Prostate gland (tissue), 2 donors: ENCODE data around the gene TFPI. TPM values are rescaled to one million over a fixed set of nuclear protein-coding genes. Genes with fewer than 3 reads are reported as not detected.

Source experiments
- DNase-seq: peaks from one replicate; pipeline ENCODE4 v3.0.0-alpha.2; 2019; ENCODE audit warnings: low spot score
- H3K27ac ChIP-seq, 2 donors: fragments of 200-600 bp; sonication (generic); 2 replicates each; pipeline ENCODE4 v1.5.1; 2017 to 2019
- H3K27me3 ChIP-seq: fragments of 200-600 bp; sonication (generic); replicated peaks from 2 replicates; pipeline ENCODE4 v1.5.1; 2019; ENCODE audit not compliant: insufficient read depth
- H3K36me3 ChIP-seq, 2 donors: fragments of 200-600 bp; sonication (generic); 1 replicate in 1 of 2; 2 replicates in 1 of 2; pipeline versions ENCODE4 v1.5.1 to v1.8.1; 2017 to 2019
- H3K4me1 ChIP-seq: fragments of 200-600 bp; sonication (generic); replicated peaks from 2 replicates; pipeline ENCODE4 v1.5.1; 2019
- H3K4me3 ChIP-seq, 2 donors: fragments of 200-600 bp; sonication (generic); 2 replicates each; pipeline ENCODE4 v1.5.1; 2017 to 2019
- H3K9me3 ChIP-seq: fragments of 200-600 bp; sonication (generic); 2 replicates; pipeline ENCODE4 v1.5.1; 2017
- CTCF ChIP-seq, 4 experiments: fragments of 200-600 bp in 2 of 4; fragments of 450-650 bp in 2 of 4; sonication (generic) in 2 of 4; IDR thresholded peaks; 1 replicate in 3 of 4; 2 replicates in 1 of 4; pipeline ENCODE4 v1.5.1; 2016 to 2019; ENCODE audit warnings: antibody characterized with exemption in 4 of 4, mild to moderate bottlenecking in 2 of 4, moderate library complexity in 2 of 4
- POLR2A ChIP-seq: fragments of 450-650 bp; IDR thresholded peaks from one replicate; pipeline ENCODE4 v1.6.1; 2016; ENCODE audit warnings: antibody characterized with exemption, mild to moderate bottlenecking
- POLR2AphosphoS5 ChIP-seq: sonication (generic); formaldehyde crosslinking; IDR thresholded peaks from one replicate; pipeline ENCODE4 v1.6.1; 2017; ENCODE audit warnings: antibody characterized with exemption
- WGBS: methylation state at CpG from one replicate; pipeline ENCODE4 v1.1.5; 2018; 5-methylcytosine and 5-hydroxymethylcytosine counted together
- intact Hi-C: fragments of 100-400 bp; cut with DNase I; formaldehyde crosslinking; loops from one replicate; pipeline ENCODE4 v1.14.2; 2022
- total RNA-seq, 2 donors: library from RNA; depleted of rRNA; stranded (reverse); fragments of >200 nt; gene quantifications; one replicate each; pipeline ENCODE4 v1.1.0, GENCODE V29; 2016

The TFPI gene
- total RNA-seq, 2 donors from 2014 or later, result 7.0 to 19.5 TPM

- DNase-seq, result no peak
- TF ChIP-seq POLR2A (no peak), POLR2AphosphoS5 (no peak), CTCF (IDR thresholded peaks at IDR 0.05) (no peak)
- 32% methylated on average over 2 of the region's 2 CpGs for WGBS
- Histone ChIP-seq H3K27ac (no peak overlapping the region), H3K36me3 (no peaks in the 10 kb centered on the region), H3K4me1 (no peaks in the 10 kb centered on the region), H3K9me3 (no peaks in the 10 kb centered on the region), H3K4me3 (no peak overlapping the region), H3K27me3 (no peaks in the 10 kb centered on the region)
- intact Hi-C loops, result no loop called here
These were observed 70.7 kb downstream of the TFPI start for GRCh38 chr2:187483537-187483936.

DNA sequence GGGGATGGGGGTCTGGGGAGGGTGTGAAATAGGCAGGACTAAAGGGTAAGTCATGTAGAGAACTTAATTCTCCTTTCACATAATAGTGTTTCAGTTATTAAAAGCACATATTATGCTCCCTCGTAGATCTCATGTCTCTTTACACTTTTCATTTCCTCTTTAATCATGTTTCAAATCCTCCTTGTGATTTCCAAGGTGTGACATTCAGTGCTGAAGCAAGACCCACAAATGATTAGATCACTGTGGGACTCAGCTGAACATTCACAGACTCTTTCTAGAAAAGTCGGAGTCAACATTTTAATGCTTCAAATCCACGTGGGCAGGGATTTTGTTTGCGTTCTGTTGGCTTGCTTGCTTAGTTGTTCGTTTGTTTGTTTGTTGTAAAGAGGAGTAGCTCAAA lies 71.4 kb downstream of the TFPI start:
- Histone ChIP-seq H3K27me3 (no peaks in the 10 kb centered on the region), H3K4me3 (no peak overlapping the region), H3K27ac (no peak overlapping the region), H3K36me3 (no peaks in the 10 kb centered on the region), H3K9me3 (no peaks in the 10 kb centered on the region), H3K4me1 (no peaks in the 10 kb centered on the region)
- 60% methylated on average over 5 of the region's 5 CpGs for WGBS
- intact Hi-C loops, result no loop called here
- DNase-seq, result no peak
- TF ChIP-seq CTCF (IDR thresholded peaks at IDR 0.05) (no peak), POLR2AphosphoS5 (no peak), POLR2A (no peak)

- H3K9me3 ChIP-seq, result no peaks in the 10 kb centered on the region
- TF ChIP-seq POLR2A (no peak), CTCF (IDR thresholded peaks at IDR 0.05) (no peak), POLR2AphosphoS5 (no peak)
- no peaks in the 10 kb centered on the region for H3K27me3 ChIP-seq
- no peaks in the 10 kb centered on the region for H3K36me3 ChIP-seq
- no peak overlapping the region for H3K27ac ChIP-seq
- intact Hi-C loops, result no loop called here
- WGBS, result 80% methylated on average over 3 of the region's 3 CpGs
- no peak overlapping the region for H3K4me3 ChIP-seq
- no peak for DNase-seq
- H3K4me1 ChIP-seq, result no peaks in the 10 kb centered on the region
These were observed 72.7 kb downstream of the TFPI start for GRCh38 chr2:187481543-187481942.

GRCh38 chr2:187478719-187479118 lies 75.5 kb downstream of the TFPI start:
- no peaks in the 10 kb centered on the region for H3K9me3 ChIP-seq
- H3K27me3 ChIP-seq, result no peaks in the 10 kb centered on the region
- no peak overlapping the region for H3K4me3 ChIP-seq
- no peaks in the 10 kb centered on the region for H3K36me3 ChIP-seq
- 79% methylated on average over 2 of the region's 2 CpGs for WGBS
- DNase-seq, result no peak
- no peak overlapping the region for H3K27ac ChIP-seq
- intact Hi-C loops, result no loop called here
- no peaks in the 10 kb centered on the region for H3K4me1 ChIP-seq
- TF ChIP-seq POLR2AphosphoS5 (no peak), CTCF (IDR thresholded peaks at IDR 0.05) (no peak), POLR2A (no peak)

DNA sequence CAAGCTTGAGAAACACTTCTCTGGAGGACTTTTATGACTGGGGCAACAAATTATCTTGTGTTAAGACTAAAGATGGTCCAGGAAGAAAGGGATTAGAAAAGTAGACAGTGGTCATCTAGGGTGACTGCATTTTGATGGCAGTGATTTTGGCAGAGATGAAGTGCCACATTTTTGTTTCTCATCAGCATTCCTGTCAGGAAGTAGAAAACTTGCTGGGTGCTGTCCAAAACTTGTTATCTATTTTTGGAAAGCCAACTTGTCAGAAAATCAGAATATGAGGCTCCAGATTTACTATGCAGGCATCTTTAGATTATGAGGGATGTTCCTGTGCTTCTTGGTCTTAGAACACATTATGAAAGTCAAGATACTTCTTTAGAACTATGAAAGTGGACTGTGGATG lies 77.2 kb downstream of the TFPI start:
- H3K4me1 ChIP-seq, result no peaks in the 10 kb centered on the region
- no peaks in the 10 kb centered on the region for H3K9me3 ChIP-seq
- no peaks in the 10 kb centered on the region for H3K36me3 ChIP-seq
- no peak overlapping the region for H3K27ac ChIP-seq
- H3K27me3 ChIP-seq, result no peaks in the 10 kb centered on the region
- intact Hi-C loops, result no loop called here
- H3K4me3 ChIP-seq, result no peak overlapping the region
- no peak for DNase-seq
- TF ChIP-seq POLR2AphosphoS5, result no peak
- no peak for TF ChIP-seq CTCF (IDR thresholded peaks at IDR 0.05)
- TF ChIP-seq POLR2A, result no peak
